HepG2 (cell line): Measurements from ENCODE around the gene TOR1AIP1. TPM values are rescaled to one million over a fixed set of nuclear protein-coding genes. Genes with fewer than 3 reads are reported as not detected.

Source experiments
- AGO1 ChIP-seq: fragments of 200-400 bp; formaldehyde crosslinking; IDR thresholded peaks from 2 replicates; pipeline ENCODE4 v1.6.1; 2017; ENCODE audit warnings: mild to moderate bottlenecking, low read depth, low read length, moderate library complexity; ENCODE audit not compliant: poor library complexity, severe bottlenecking
- GABPA ChIP-seq, 2 experiments: IDR thresholded peaks; 2 replicates each; pipeline ENCODE4 v1.6.1; 2011 to 2016; ENCODE audit warnings: low read depth in 2 of 2, low read length in 1 of 2, missing biosample characterization in 1 of 2, missing genetic modification characterization in 1 of 2
- KAT2B ChIP-seq: fragments of 150-350 bp; IDR thresholded peaks from 2 replicates; pipeline ENCODE4 v1.6.1; 2014; ENCODE audit warnings: low read depth, low read length, borderline replicate concordance
- NONO ChIP-seq, 2 experiments: fragments of 450-650 bp in 1 of 2; sonication (generic) in 1 of 2; formaldehyde crosslinking in 1 of 2; IDR thresholded peaks in 1 of 2; conservative IDR thresholded peaks in 1 of 2; 2 replicates each; pipeline versions ENCODE4 v1.6.1 to v1.8.0; 2017 to 2022; ENCODE audit warnings: mild to moderate bottlenecking in 1 of 2, missing genetic modification reagents in 1 of 2, moderate library complexity in 1 of 2
- POLR2A ChIP-seq, 2 experiments: IDR thresholded peaks; 2 replicates each; pipeline ENCODE4 v1.6.1; 2011; ENCODE audit warnings: low read depth in 2 of 2, low read length in 2 of 2, mild to moderate bottlenecking in 1 of 2, moderate library complexity in 1 of 2; ENCODE audit not compliant: insufficient read depth in 1 of 2
- REPIN1 ChIP-seq: sonication (generic); formaldehyde crosslinking; IDR thresholded peaks from 2 replicates; pipeline ENCODE4 v1.8.0; 2022; ENCODE audit warnings: missing genetic modification reagents, low read depth, mild to moderate bottlenecking, borderline replicate concordance
- RFXANK ChIP-seq: IDR thresholded peaks from 2 replicates; pipeline ENCODE4 v1.6.1; 2016
- SMAD3 ChIP-seq: sonication (generic); formaldehyde crosslinking; IDR thresholded peaks from 2 replicates; pipeline ENCODE4 v1.4.0; 2020; ENCODE audit warnings: missing genetic modification reagents
- SMARCC2 ChIP-seq: fragments of 450-650 bp; IDR thresholded peaks from 2 replicates; pipeline ENCODE4 v1.6.1; 2017; ENCODE audit warnings: antibody characterized with exemption, mild to moderate bottlenecking
- SNAI1 ChIP-seq: sonication (generic); formaldehyde crosslinking; IDR thresholded peaks from 2 replicates; pipeline ENCODE4 v1.5.0; 2020; ENCODE audit warnings: mild to moderate bottlenecking, missing genetic modification reagents, borderline replicate concordance
- TBX2 ChIP-seq: sonication (generic); formaldehyde crosslinking; IDR thresholded peaks from 2 replicates; pipeline ENCODE4 v1.5.0; 2020; ENCODE audit warnings: missing genetic modification reagents, mild to moderate bottlenecking, borderline replicate concordance
- TIGD3 ChIP-seq: sonication (generic); formaldehyde crosslinking; IDR thresholded peaks from 2 replicates; pipeline ENCODE4 v1.5.1; 2020; ENCODE audit warnings: mild to moderate bottlenecking, missing genetic modification reagents, borderline replicate concordance
- ZC3H13 ChIP-seq: sonication (generic); formaldehyde crosslinking; IDR thresholded peaks from 2 replicates; pipeline ENCODE4 v1.8.1; 2023; ENCODE audit warnings: mild to moderate bottlenecking, missing genetic modification reagents, moderate library complexity
- ZFP36L1 ChIP-seq: sonication (generic); formaldehyde crosslinking; IDR thresholded peaks from 2 replicates; pipeline ENCODE4 v1.8.0; 2022; ENCODE audit warnings: mild to moderate bottlenecking, missing genetic modification reagents, moderate library complexity
- ZNF136 ChIP-seq: sonication (generic); formaldehyde crosslinking; IDR thresholded peaks from 2 replicates; pipeline ENCODE4 v1.8.1; 2022; ENCODE audit warnings: low read depth, mild to moderate bottlenecking, moderate library complexity, missing genetic modification reagents
- ZNF24 ChIP-seq: fragments of 450-650 bp; IDR thresholded peaks from 2 replicates; pipeline ENCODE4 v1.6.1; 2017; ENCODE audit warnings: antibody characterized with exemption, mild to moderate bottlenecking
- ZNF253 ChIP-seq: sonication (generic); formaldehyde crosslinking; IDR thresholded peaks from 2 replicates; pipeline ENCODE4 v1.8.0; 2022; ENCODE audit warnings: mild to moderate bottlenecking, missing genetic modification reagents, borderline replicate concordance
- ZNF30 ChIP-seq: sonication (generic); formaldehyde crosslinking; IDR thresholded peaks from 2 replicates; pipeline ENCODE4 v1.5.0; 2020; ENCODE audit warnings: mild to moderate bottlenecking, missing genetic modification reagents
- ZNF430 ChIP-seq: sonication (generic); formaldehyde crosslinking; IDR thresholded peaks from 2 replicates; pipeline ENCODE4 v1.9.0; 2021; ENCODE audit warnings: mild to moderate bottlenecking, missing genetic modification reagents
- ZNF614 ChIP-seq: IDR thresholded peaks from 2 replicates; pipeline ENCODE4 v1.6.1; 2018; ENCODE audit warnings: missing biosample characterization, missing genetic modification reagents, inconsistent platforms, borderline replicate concordance
- ZNF770 ChIP-seq: sonication (generic); formaldehyde crosslinking; IDR thresholded peaks from 2 replicates; pipeline ENCODE4 v1.5.0; 2020; ENCODE audit warnings: mild to moderate bottlenecking, missing genetic modification reagents
- ZNF775 ChIP-seq: sonication (generic); formaldehyde crosslinking; IDR thresholded peaks from 2 replicates; pipeline ENCODE4 v1.4.0; 2020; ENCODE audit warnings: missing genetic modification reagents, mild to moderate bottlenecking, moderate library complexity, borderline replicate concordance
- polyA plus RNA-seq, 8 experiments: library from polyadenylated mRNA; depleted of rRNA in 3 of 8; stranded (reverse) in 7 of 8; unstranded in 1 of 8; fragments of >200 nt; fragmentation: Illumina TruSeq in 4 of 8; extraction: Trizol in 4 of 8; gene quantifications; 2 replicates each; pipeline versions ENCODE4 v1.2.1 to v1.2.3, GENCODE V29; 2011 to 2016; ENCODE audit warnings: low read depth in 4 of 8, missing spikeins in 1 of 8, mixed read lengths in 1 of 8; ENCODE audit not compliant: insufficient read depth in 1 of 8
- total RNA-seq, 5 experiments: library from RNA; depleted of rRNA; stranded (reverse); fragments of >200 nt; fragmentation: Illumina TruSeq; extraction: Trizol; gene quantifications; 2 replicates each; pipeline ENCODE4 v1.2.3, GENCODE V29; 2016; ENCODE audit warnings: low read depth in 1 of 5
- TF ChIP-seq, protein P1 (sequence below): sonication (generic); formaldehyde crosslinking; IDR thresholded peaks from 2 replicates; pipeline ENCODE4 v1.5.1; 2020; ENCODE audit warnings: mild to moderate bottlenecking, missing genetic modification reagents, moderate library complexity

Gene TOR1AIP1
- total and polyA plus RNA-seq, 2 of the 13 experiments (the other 11 are each of a cell fraction or from before 2014, with no cell fraction given): 15.6 to 29.0 TPM

DNA sequence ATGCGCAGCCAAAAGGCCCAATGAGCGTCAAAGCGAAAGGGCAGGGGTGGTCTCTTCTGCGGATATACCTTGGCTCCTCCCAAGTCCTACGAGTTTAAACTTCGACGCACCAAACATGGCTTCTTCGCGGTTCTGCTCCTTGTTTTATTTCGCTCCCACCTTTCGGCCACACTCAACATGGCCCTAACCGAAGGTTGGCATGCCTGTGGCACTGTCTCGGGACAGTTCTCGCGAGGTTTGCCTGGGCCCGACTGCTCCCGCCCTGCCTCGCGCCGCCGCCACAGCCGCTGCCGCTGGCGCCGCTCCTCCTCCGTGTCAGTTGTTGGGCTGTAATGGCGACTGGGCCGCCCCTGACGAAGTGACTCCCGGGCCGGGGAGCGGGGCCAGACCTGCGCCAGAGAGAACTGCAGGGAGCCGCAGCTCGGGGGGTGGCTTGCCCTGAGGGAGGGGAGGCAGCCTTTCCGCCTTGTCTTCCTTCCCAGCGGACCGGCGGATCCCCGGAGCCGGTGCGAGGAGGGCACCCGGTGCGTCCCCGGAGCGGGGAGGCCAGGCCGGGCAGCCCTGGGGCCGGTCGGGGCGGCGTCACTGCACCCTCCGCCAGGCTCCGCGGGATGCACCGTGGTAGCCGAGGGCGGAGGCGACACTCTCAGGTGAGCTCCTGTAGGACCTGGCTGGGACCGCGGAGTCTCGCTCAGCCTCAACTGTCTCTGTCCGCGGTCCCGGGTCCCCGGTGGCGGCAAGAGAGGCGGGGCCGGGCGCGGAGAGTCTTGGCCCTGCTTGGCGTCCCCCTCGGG, 72.6 kb downstream of the TOR1AIP1 start, which contains the start of gene CEP350 (continued):
- TF ChIP-seq TIGD3: peak; percentile 76; the same call in 1 of the 2 replicates
- no peak for TF ChIP-seq GABPA (IDR thresholded peaks at IDR 0.05; ENCODE audit: low read depth, low read length)
- TF ChIP-seq GABPA (CRISPR knock-in tag; IDR thresholded peaks at IDR 0.05; ENCODE audit: low read depth): peak; percentile 72
- TF ChIP-seq POLR2A (IDR thresholded peaks at IDR 0.05; ENCODE audit: insufficient read depth in 1 of 2, low read depth in 2 of 2, low read length in 2 of 2): peak; percentile 72 to 90
- TF ChIP-seq ZNF30: peak; percentile 42; the same call in 1 of the 2 replicates
- TF ChIP-seq ZNF770 (CRISPR knock-in tag): peak; percentile 49; the same call in 1 of the 2 replicates
- TF ChIP-seq ZNF614: peak; percentile 62
- peak; percentile 62 for TF ChIP-seq AGO1
- TF ChIP-seq REPIN1: peak; percentile 77
- 0 out of 2 replicates have a peak, but pooled peaks have one; percentile 29 for TF ChIP-seq ZFP36L1
- peak; percentile 49 for TF ChIP-seq SMAD3
- TF ChIP-seq, protein P1, sequence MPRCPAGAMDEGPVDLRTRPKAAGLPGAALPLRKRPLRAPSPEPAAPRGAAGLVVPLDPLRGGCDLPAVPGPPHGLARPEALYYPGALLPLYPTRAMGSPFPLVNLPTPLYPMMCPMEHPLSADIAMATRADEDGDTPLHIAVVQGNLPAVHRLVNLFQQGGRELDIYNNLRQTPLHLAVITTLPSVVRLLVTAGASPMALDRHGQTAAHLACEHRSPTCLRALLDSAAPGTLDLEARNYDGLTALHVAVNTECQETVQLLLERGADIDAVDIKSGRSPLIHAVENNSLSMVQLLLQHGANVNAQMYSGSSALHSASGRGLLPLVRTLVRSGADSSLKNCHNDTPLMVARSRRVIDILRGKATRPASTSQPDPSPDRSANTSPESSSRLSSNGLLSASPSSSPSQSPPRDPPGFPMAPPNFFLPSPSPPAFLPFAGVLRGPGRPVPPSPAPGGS (CRISPR knock-in tag): peak; percentile 89
- TF ChIP-seq SNAI1: 0 out of 2 replicates have a peak, but pooled peaks have one; percentile 27
- TF ChIP-seq ZNF253: 0 out of 2 replicates have a peak, but pooled peaks have one; percentile 59
- TF ChIP-seq ZNF775: 0 out of 2 replicates have a peak, but pooled peaks have one; percentile 72
- no peak for TF ChIP-seq RFXANK (CRISPR knock-in tag)
- TF ChIP-seq ZNF24: no peak
- no peak for TF ChIP-seq KAT2B
- TF ChIP-seq NONO (IDR thresholded peaks at IDR 0.05): no peak
- TF ChIP-seq NONO (CRISPR knock-in tag; conservative IDR thresholded peaks at IDR 0.05): peak; percentile 97
- TF ChIP-seq TBX2 (CRISPR knock-in tag): peak; percentile 89
- peak; percentile 89; the same call in 1 of the 2 replicates for TF ChIP-seq ZNF136 (CRISPR knock-in tag)
- TF ChIP-seq ZNF430: peak; percentile 37; the same call in 1 of the 2 replicates
- no peak for TF ChIP-seq ZC3H13 (CRISPR knock-in tag)
- no peak for TF ChIP-seq SMARCC2
